ENCODE measurements around the gene DCLK1.
"Not testable (repeated sequence)": the region's sequence is repeated elsewhere in the genome, so short reads cannot be mapped to it uniquely, and the experiment has no call there.

The DCLK1 gene

DNA sequence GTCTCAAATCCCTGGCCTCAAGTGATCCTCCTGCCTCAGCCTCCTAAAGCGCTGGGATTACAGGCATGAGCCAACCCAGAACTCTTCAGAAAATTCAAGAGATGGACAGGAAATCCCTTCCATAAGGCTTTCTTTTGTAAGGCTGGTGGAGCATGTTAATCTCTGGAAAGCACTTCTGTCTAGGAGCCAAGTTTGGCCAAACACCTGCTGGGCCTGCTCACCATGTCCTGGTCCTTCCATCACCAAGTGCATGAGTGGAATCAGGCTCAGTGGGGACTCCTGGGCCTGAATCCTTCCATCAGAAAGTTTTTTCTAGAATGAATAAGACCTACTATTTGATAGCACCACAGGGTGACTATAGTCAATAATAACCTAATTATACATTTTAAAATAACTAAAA is 148.0 kb downstream of the DCLK1 start:
- DNase-seq, result no peak

DNA sequence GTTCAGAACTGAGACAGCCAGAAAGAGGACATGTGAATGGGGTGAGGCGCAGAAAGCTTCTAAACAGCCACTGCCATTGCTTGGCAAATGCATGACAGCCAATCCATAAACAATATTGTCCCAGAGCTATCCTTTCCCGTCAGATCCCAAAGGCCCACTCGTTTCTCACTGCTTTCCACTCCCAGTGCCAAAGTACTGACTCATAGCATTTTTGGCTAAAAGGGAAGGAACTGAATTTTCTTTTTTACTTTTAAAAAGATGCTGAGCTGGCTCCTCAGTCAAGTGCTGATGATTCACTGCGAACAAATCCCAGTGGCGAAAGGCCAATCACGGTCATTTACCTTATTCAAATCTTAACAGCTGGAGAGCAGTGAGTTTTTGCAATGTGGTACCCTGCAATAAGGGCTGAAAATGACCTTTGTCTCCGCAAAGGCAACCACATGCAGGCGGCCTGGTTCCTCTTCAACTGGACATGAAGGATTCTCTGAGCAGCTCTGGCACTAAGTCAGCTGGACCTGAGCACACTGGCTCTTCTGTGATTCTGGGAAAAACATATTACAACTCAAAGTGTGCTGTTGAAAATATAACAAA is 151.7 kb downstream of the DCLK1 start:
- DNase-seq, result peak; percentile 81

DNA sequence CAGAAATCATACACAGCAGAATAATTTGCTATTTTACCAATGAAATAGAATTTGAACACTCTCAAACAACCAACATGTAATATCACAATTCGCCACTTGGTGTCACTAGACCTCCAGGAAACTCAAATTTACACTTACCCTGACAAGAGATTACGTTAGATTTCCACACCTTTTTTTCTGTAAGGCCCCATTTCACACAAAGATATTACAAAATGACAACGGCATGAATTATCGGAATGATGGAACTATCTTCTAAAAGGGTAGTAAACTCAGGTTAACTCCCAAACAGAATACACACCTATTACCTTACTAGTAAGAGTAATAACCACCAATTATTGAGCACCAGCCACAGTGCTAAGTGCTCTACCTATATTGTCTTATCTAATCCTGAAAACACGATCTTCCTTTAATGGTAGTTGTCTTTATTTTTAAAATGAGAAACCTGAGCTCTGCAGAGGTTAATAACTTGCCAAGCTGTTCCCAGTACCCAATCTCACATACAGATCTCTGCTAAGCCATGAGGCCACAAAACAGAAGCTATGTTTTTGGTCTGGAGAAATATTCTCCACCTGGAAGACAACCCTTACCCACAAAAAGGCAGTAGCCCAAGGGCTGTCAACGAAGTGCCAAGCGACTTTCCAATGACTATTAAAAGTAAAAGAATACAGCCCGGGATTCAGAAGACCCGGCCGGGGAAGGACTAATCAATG is 152.4 kb downstream of the DCLK1 start:
- DNase-seq, result no peak

DNA sequence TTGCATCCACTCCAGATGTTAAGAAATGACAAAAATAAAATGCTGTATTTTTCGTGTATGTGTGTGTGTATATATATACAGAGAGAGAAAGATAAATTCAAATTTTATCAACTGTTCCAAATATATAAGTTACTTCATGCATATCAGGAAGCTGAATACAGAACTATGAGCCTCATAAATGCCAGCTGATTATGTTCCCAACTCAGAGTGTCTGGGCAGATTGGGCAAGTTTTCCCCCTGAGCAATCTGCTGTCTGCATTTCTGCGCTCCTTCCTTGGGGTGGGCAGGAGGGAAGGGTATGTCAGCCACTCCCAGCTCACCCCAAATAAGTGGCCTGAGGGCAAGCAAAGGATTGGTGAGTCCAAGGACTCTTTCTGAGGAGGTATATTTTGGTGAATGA is 154.1 kb downstream of the DCLK1 start:
- DNase-seq, result no peak

DNA sequence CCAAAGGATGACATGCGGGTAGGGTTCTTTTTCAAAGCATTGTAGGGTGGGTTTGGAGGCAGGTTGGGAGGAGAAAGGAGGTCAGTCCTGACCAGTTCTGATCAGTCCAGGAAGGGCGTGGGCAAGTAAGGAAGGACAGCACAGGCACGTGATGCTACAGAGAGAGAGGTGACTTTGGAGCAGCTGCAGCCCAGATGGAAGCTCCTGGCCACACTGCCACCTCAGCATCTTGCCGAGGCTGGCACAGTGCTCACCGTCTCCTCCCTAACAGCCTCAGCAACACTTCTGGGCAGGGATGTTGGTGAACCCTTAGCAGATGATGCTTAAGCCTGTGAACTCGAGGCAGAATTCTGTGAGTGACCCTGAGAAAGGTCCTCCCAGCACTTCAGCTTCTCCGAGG is 155.1 kb downstream of the DCLK1 start:
- DNase-seq, result no peak

DNA sequence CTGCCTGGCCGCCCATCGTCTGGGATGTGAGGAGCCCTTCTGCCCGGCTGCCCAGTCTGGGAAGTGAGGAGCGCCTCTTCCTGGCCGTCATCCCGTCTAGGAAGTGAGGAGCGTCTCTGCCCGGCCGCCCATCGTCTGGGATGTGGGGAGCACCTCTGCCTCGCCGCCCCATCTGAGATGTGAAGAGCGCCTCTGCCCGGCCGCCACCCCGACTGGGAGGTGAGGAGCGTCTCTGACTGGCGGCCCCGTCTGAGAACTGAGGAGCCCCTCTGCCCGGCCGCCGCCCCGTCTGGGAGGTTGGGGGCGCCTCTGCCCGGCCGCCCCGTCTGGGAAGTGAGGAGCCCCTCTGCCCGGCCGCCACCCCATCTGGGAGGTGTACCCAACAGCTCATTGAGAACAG is 164.2 kb downstream of the DCLK1 start:
- DNase-seq, result not testable (repeated sequence)

DNA sequence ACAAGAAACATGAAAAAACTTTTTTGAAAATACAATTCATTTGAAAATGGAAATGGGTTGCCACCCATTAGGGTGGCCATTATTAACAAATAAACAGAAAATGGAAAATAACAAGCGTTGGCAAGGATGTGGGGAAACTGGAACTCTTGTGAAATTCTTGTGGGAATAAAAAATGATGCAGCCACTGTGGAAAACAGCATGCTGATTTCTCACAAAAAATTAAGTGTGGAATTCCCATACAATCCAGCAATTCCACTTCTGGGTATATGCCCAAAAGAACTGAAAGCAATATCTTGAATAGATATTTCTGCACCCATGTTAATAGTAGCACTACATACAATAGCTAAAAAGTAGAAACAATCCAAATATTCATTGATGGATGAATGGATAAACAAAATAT is 165.2 kb downstream of the DCLK1 start:
- DNase-seq, result no peak

DNA sequence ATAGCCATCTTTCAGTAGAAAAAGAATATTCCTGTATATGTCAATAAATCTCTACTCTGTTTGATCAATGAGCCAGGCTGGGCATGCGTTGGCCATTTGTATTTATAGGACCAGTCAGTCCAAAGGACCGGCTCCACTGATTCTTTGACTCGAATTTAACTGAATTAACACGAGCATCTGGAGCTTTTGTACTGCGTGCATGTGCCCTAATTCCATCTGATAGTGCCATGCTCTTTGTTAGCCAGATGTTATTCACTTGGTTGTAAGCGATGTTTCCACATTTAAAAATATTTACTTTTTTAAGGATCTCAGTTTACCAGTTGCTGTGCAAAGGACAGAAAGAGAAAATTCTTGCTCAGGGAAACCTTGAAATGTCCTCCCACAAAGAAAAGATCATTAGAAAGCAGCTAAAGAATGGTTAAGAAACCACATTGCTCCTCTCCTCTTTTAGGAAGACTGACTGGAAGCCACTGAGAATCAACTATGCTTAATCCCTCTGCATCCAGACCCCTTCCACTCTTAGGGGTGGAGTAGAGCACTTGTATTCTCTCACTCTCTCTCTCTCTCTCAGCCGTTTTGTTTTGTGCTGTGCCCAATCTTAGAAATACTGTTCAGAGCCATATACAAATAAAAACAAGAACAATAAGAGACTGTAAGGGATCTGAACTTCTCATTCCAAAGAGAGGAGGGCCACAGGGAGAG is 165.8 kb downstream of the DCLK1 start:
- no peak for DNase-seq

DNA sequence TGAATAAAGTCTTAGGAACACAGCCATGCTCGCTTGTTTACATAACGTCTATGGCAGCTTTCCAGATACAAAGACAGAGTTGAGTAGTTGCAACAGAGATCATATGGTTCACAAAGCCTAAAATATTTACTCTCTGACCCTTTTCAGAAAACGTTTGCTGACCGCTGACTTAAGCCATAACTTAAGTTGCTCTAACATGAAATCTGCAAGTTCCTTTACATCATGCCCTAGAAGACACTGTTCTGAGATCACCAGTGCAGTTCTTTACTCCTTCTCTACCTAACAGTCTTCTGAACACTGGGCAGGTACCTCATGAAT is 166.4 kb downstream of the DCLK1 start:
- DNase-seq, result no peak

DNA sequence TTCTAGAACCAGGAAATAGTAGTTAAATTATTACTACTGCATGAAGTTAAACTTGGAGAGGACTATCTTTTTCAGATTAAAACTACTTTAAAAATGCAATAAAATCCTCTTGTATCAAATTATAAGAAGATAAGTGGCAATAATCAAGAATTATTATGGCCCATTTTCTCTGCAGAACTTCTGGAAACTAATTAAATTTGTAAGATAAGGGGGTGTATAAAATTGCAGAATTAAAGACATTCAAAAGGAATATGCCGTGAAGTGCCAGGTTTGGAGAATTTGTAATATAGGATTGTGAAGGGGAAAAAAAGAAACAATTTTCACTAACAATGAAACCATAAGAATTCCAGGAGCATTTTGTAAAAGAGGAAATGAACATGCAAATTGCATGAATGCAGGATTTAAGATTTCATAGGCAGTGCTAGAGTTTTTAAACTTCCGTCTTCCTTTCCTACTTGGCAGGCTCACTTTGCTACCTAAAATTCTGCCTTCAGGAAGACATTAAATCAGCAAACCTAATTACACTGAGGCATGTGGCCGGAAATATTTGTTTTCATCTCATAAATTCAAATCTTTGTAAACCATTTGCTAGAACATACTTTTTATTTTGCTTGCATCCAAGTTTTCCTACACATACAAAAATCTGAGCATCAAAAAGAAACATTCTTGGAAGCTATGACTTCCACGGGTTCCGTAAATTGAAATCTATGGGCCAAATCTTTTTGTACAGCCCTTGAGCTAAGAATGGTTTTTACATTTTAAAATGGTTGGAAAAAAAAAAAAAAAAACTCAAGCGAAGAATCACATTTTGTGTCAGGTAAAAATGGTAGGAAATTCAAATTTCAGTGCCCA is 166.9 kb downstream of the DCLK1 start:
- DNase-seq, result no peak

DNA sequence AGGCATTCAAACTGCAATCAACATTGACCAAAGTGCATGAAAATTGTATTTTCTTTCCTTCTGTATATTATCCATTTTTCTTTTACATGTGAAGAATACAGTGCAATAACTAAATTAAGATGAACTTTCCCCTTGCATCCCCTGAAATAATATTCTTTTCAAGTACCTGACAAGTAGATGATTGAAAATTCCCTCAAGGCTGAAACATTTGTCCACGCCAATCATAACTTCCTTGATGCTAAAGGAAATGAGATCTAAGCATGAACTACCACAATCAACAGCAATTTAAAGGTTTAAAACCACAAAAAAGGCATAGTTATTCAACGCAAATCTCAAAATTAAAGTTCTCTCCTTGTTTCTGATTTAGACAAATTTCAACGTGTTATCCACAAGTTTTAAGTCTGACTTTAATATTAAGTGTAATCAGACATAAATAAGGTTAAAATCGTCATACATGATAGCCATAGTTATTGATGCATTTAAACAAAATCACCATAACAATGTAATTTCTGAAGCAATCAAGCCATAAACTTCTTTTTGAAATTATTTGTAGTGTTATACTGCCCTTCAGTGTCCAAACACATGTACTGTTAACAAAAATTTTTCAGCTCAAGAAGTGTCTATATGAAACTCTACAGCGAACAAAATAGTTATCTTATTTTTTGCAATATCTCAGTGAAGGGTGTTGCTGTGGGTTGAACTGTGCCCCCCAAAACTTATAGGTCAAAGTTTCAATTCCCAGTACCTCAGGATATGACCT is 169.5 kb downstream of the DCLK1 start:
- no peak for DNase-seq

DNA sequence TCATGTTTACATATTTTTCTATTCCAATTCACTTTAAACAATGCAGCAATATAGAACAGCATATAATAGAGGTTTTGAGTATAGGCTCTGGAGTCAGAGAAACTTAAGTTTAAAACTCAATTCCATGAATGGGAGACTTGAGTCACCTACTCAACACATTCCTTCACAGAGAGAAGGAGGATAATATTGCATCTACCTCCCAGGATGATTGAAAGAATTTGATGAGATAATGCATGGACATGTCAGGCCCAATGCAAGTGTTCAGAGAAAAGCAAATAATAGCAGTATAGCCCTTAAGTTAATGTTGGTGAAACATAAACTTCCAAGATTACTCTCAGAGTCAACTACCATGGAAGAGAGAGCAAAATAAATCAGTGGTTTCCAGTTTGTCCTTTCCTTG is 170.2 kb downstream of the DCLK1 start:
- DNase-seq, result no peak

DNA sequence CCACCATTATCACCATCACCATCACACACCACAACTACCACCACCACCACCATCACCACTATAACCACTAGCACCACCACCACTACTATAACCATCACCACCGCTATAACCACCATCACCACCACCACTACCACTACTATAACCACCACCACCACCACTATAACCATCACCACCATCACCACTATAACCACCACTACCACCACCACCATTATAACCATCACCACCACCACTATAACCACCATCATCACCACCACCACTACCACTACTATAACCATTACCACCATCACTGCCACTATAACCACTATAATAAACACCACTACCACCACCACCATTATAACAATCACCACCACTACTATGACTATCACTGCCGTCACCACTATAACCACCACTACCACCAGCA is 173.2 kb downstream of the DCLK1 start:
- DNase-seq, result no peak

DNA sequence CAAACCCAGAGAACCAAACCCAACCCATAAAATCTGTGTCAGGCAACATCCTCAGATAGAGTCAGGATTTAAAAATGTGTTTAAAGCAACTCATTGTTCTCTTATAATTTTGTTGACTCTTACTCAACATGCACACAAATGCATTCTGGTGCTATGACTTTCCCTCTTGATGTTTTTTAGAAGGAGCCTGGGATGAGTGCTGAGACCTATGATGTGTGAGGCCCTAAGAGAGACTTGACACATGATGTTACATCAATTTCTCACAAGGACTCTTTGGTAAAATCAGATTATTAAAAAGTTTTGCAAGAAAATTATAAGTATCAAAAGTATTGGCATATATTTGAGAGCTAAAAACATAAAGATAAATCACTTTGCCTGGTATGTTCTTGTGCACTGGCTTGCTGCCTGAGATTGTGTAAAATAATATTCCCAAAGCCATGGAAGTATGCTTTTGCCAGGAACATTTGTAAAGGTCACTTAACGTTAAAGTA is 173.9 kb downstream of the DCLK1 start:
- no peak for DNase-seq

DNA sequence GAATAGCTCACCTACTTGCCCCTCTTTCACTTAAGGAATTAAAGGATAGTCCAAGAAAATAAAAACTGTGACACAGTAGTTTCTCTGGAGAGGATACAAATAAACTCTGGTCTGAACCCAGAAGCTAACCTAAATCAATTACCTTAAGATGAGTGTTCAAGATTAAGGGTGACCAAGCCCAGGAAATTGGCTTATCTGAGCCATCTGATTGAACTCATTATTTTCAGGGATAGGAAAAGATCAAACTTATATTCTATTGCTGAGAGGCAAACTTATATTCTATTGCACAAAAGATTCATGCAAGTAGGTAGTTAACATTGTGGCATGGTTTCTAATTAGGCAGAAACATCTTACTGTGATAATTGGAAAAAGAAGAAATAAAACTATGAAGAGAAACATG is 175.1 kb downstream of the DCLK1 start:
- DNase-seq, result no peak

DNA sequence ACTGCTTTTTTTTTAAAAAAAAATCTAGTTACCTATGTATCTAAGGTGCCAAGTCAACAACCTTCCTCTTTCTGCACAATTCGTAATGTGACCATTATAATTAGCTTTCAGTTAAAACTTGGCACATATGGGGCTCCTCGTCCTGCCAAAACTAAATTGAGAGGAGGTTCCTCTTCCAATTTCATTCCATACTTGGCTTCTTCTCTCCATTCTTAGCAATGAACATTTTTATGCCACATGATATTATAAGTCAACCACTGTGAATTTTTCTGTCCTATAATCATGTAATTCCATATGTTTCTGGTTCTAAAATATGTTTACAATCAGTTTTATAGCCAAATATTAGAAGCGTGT is 177.0 kb downstream of the DCLK1 start:
- DNase-seq, result no peak

DNA sequence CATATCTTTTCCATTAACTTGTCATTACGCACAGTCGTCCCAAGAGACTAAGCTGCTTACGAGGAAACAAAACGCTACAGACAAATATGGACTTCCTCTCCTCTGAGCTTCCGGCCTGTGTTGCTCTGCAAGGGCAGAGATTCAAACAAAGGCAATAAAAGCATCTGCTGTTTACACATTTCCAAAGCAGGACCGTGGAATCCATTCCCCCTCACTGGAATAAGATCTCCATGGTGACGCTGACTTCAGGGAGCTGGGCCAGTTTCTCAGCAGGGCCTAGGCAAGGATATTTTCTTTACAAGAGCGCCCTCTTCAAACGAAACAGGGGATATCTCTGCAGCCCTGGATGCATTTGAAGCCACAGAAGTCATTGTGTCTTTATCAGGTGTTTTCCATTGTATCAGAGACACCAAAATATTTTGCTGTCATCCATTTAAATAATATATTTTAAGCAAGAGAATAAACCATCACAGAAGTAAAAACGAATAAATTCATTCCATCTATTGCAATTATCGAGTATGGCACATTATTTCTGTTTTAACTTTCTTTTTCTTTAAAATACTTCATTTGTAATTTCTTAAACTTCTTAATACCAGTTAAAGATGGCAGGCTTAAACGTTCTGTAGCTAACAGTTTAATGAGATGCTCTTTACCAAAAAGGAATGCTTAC is 177.5 kb downstream of the DCLK1 start:
- DNase-seq, result peak; percentile 90

DNA sequence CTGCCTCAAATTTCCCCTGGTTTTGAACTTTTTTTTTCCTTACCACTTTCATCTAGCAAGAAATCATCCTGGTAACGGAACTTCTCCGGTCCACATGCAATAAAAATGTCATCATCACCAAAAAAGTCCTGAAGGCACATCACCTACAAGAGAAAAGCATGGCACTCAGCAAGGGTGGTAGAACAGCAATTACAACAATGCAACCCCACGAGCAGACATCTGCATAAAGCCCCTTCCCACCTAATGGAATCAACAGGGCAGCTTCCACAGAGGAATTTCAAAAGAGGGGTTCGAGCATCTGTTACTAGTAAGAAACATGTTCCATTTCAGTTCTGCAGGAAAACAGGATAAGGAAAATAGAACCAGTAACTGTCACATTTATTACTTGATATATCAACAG is 183.9 kb downstream of the DCLK1 start:
- DNase-seq, result no peak

DNA sequence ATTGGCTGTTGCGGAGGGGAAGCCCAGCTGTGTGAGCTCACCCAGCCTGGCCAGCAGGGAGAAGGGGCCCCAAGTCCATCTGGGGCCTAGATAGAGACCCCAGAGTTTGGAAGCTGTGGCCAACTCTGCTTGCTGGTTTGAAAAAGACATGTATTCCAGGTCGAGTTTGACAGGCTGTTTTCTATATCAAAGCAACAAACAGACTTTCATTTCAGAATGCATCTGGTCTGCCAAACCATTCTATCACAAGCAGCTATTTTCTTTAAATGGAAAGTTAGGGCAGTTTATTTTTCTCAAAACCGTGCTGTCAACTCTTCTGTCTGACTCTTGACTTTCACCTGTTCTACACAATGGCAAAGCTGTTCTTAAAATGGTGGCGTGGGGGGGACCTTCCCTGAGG is 185.8 kb downstream of the DCLK1 start:
- no peak for DNase-seq

DNA sequence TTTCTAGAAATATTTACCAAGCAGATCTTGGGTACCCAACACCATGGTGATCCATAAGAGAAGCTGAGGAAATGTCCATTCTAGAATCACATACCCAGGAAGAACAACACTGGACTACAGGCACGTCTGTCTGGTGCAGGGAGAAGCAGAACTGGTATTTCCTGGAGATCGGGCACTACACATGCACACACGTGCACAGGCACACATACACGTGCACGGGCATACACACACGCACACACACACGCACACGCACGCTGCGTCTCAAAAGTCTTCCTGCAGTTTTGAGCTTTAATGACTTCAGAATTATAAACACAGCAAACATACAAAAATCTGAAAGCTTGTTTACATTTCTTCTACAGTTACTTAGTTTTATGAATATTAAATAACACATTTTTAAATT is 189.8 kb downstream of the DCLK1 start:
- DNase-seq, result no peak

DNA sequence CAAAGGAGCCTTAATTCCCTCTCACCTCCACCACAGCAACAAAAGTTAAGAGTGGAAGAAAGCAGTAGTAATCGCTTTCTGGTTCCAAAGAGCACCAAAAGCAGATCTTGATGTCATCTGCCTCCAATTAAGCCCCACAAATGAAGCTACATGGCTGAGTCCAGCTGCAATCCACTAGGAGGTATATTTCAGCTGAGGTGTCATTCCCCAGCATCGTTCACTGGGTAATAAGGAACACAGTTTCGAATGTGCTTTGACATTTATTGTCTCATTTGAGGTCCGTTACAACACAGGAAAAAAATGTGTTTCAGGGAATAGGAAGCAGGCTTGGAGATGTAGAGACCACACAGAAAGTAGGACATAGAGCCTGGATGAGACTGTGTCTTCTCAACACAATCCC is 190.4 kb downstream of the DCLK1 start:
- no peak for DNase-seq

Data from right forelimb (tissue), 1 donor.